ENCODE measurements around the gene SPOPL.

DNA sequence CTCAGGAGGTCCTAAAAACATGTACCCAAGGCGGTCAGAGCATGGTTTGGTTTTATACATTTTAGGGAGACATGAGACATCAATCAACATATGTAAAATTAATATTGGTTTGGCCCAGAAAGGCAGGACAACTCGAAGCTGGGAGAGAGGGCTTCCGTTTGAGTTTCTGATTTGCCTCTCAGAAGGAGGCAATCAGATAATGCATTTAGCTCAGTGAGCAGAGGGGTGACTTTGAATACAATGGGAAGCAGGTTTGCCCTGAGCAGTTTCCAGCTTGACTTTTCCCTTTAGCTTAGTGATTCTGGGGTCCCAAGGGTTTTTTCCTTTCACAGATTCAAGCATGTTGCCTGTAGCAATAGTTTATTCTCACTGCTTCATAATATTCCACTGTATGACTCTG is 12.6 kb downstream of the SPOPL start:
- TF ChIP-seq POLR2AphosphoS5 (IDR thresholded peaks at IDR 0.05), result no peak
- no peak for TF ChIP-seq REST (IDR thresholded peaks at IDR 0.05; ENCODE audit: borderline replicate concordance)
- TF ChIP-seq, protein P1, sequence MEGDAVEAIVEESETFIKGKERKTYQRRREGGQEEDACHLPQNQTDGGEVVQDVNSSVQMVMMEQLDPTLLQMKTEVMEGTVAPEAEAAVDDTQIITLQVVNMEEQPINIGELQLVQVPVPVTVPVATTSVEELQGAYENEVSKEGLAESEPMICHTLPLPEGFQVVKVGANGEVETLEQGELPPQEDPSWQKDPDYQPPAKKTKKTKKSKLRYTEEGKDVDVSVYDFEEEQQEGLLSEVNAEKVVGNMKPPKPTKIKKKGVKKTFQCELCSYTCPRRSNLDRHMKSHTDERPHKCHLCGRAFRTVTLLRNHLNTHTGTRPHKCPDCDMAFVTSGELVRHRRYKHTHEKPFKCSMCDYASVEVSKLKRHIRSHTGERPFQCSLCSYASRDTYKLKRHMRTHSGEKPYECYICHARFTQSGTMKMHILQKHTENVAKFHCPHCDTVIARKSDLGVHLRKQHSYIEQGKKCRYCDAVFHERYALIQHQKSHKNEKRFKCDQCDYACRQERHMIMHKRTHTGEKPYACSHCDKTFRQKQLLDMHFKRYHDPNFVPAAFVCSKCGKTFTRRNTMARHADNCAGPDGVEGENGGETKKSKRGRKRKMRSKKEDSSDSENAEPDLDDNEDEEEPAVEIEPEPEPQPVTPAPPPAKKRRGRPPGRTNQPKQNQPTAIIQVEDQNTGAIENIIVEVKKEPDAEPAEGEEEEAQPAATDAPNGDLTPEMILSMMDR (IDR thresholded peaks at IDR 0.05; ENCODE audit: poor library complexity, severe bottlenecking), result no peak
- no peak for TF ChIP-seq EZH2 (IDR thresholded peaks at IDR 0.05; ENCODE audit: borderline replicate concordance, insufficient read depth, low read length, poor library complexity, severe bottlenecking)
- TF ChIP-seq TAF1 (IDR thresholded peaks at IDR 0.05; ENCODE audit: low read depth), result no peak
- TF ChIP-seq RAD21 (conservative IDR thresholded peaks at IDR 0.05), result no peak
- no peak for TF ChIP-seq MXI1 (conservative IDR thresholded peaks at IDR 0.05; ENCODE audit: poor library complexity, severe bottlenecking)
- TF ChIP-seq EP300 (conservative IDR thresholded peaks at IDR 0.05; ENCODE audit: poor library complexity, severe bottlenecking), result no peak
